Measurements from ENCODE around the gene CLTA.
"Not testable (repeated sequence)": the region's sequence is repeated elsewhere in the genome, so short reads cannot be mapped to it uniquely, and the experiment has no call there.

CLTA gene

GRCh38 chr9:36158917-36159316 lies 31.8 kb upstream of the CLTA start:
- no peak for DNase-seq

GRCh38 chr9:36159509-36159908 lies 31.2 kb upstream of the CLTA start:
- not testable (repeated sequence) for DNase-seq

GRCh38 chr9:36160126-36160525 lies 30.6 kb upstream of the CLTA start:
- not testable (repeated sequence) for DNase-seq

GRCh38 chr9:36161187-36161586 lies 29.5 kb upstream of the CLTA start:
- no peak for DNase-seq

- no peak for DNase-seq
These were observed 28.4 kb upstream of the CLTA start for GRCh38 chr9:36162211-36162738.

- DNase-seq = no peak
These were observed 27.5 kb upstream of the CLTA start for GRCh38 chr9:36163049-36163785.

- no peak for DNase-seq
These were observed 26.9 kb upstream of the CLTA start for GRCh38 chr9:36163786-36164170.

GRCh38 chr9:36164372-36164771 lies 26.3 kb upstream of the CLTA start:
- no peak for DNase-seq

- no peak for DNase-seq
These were observed 25.7 kb upstream of the CLTA start for GRCh38 chr9:36164989-36165388.

- no peak for DNase-seq
These were observed 24.9 kb upstream of the CLTA start for GRCh38 chr9:36165826-36166167.

GRCh38 chr9:36166168-36166927 lies 24.4 kb upstream of the CLTA start:
- DNase-seq = peak; percentile 81

- no peak for DNase-seq
These were observed 21.6 kb upstream of the CLTA start, which contains the start of gene CCIN for GRCh38 chr9:36169166-36169565. Gene CCIN (plus strand): TSS chr9:36169388. CDS start chr9:36169503, 115 bp downstream.

GRCh38 chr9:36169708-36170107 lies 21.0 kb upstream of the CLTA start:
- DNase-seq = no peak

- no peak for DNase-seq
These were observed 20.2 kb upstream of the CLTA start for GRCh38 chr9:36170531-36170930.

- DNase-seq = no peak
These were observed 16.9 kb upstream of the CLTA start for GRCh38 chr9:36173861-36174260.

GRCh38 chr9:36174271-36174670 lies 16.4 kb upstream of the CLTA start:
- no peak for DNase-seq

- no peak for DNase-seq
These were observed 16.0 kb upstream of the CLTA start for GRCh38 chr9:36174731-36175130.

GRCh38 chr9:36175209-36175608 lies 15.5 kb upstream of the CLTA start:
- DNase-seq = not testable (repeated sequence)

- DNase-seq = not testable (repeated sequence)
These were observed 14.2 kb upstream of the CLTA start for GRCh38 chr9:36176496-36176895.

GRCh38 chr9:36177571-36177970 lies 13.2 kb upstream of the CLTA start:
- no peak for DNase-seq

GRCh38 chr9:36180243-36180642 lies 10.5 kb upstream of the CLTA start:
- not testable (repeated sequence) for DNase-seq

- DNase-seq = no peak
These were observed 3.3 kb upstream of the CLTA start for GRCh38 chr9:36187414-36187813.

- DNase-seq = no peak
These were observed 2.5 kb upstream of the CLTA start for GRCh38 chr9:36188212-36188611.

- no peak for DNase-seq
These were observed 745 bp upstream of the CLTA start for GRCh38 chr9:36189976-36190375.
